ENCODE results near the gene DPYSL5.

DPYSL5 gene

DNA sequence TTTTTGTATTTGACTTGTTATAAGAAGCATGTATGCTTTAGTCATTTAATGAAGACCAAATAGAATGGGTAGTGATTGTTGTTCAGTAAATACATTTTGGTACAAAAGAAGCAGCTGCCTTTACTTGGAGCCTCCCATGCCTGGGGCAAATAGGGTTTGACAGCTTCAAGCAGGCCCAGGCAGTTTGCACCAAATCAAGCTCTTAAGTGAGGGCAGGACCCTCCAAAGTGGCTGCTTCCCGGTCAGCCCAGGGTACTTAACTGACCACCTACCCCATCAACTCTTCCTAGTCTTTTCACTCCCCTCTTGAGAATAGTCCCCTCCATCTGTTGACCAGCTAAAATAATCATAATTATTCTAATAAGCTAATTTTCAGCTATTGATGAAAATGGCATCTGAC, 127.7 kb downstream of the DPYSL5 start:
- Histone ChIP-seq H3K9ac (ENCODE audit: low read length) (no peak overlapping the region), H3K27me3 (ENCODE audit: control insufficient read depth in 1 of 2, insufficient read depth in 2 of 2, low read length in 2 of 2) (no peaks in the 10 kb centered on the region), H3K36me3 (ENCODE audit: insufficient read depth, low read length) (no peaks in the 10 kb centered on the region), H3K27ac (ENCODE audit: low read depth, low read length) (no peak overlapping the region), H3K4me3 (ENCODE audit: low read depth in 1 of 2, low read length in 2 of 2) (no peak overlapping the region), H3K9me3 (ENCODE audit: low read length) (no peaks in the 10 kb centered on the region), H3K4me1 (ENCODE audit: insufficient read depth, low read length) (peaks cover 16% of the 10 kb centered on the region)

DNA sequence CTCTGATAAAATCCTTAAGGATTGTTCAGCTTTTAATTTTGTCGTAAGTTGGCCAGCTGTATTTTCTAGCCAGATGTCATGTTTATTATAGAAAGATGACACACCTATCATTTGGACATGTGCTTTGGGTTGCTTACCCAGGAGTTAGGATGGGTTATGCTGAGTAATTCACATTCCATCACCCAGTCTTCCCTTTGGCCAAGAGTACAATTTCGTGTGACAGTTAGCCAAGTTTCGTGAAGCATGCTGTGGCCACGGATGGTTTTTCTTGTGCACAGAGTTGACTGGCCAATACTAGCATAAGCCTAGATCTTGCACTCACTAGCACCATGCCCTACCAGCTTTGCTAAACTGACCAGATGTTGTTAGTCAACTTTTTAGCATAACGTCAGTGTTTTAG, 128.3 kb downstream of the DPYSL5 start:
- H3K4me1 ChIP-seq (ENCODE audit: insufficient read depth, low read length), result peaks cover 21% of the 10 kb centered on the region
- no peak overlapping the region for H3K9ac ChIP-seq (ENCODE audit: low read length)

DNA sequence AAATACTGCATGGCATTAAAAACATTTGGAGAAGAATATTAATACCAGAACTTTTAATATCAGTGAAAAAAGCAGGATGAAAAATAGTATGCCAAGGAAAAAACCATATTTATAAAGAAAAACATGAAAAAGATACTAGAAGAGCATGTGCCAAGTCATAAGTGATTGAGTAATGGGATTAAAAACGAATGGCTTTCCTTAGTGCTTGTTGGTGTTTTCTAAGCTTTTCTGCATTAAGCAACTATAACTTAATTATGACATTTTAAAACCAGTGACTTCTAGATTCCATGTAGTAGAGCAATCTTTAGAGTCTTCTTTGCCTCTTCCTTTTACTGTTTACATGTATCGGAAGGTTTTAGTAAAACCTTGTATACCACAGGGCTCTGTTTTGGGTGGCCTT, 129.1 kb downstream of the DPYSL5 start:
- H3K27ac ChIP-seq (ENCODE audit: low read depth, low read length), result no peak overlapping the region
- H3K4me1 ChIP-seq (ENCODE audit: insufficient read depth, low read length), result peaks cover 20% of the 10 kb centered on the region
- no peaks in the 10 kb centered on the region for H3K27me3 ChIP-seq (ENCODE audit: control insufficient read depth in 1 of 2, insufficient read depth in 2 of 2, low read length in 2 of 2)
- H3K9me3 ChIP-seq (ENCODE audit: low read length), result no peaks in the 10 kb centered on the region
- H3K4me3 ChIP-seq (ENCODE audit: low read depth in 1 of 2, low read length in 2 of 2), result no peak overlapping the region
- no peaks in the 10 kb centered on the region for H3K36me3 ChIP-seq (ENCODE audit: insufficient read depth, low read length)
- no peak overlapping the region for H3K9ac ChIP-seq (ENCODE audit: low read length)

More for the DNA sequence above, 128.3 kb downstream of the DPYSL5 start:
- Histone ChIP-seq H3K27me3 (ENCODE audit: control insufficient read depth in 1 of 2, insufficient read depth in 2 of 2, low read length in 2 of 2) (no peaks in the 10 kb centered on the region), H3K36me3 (ENCODE audit: insufficient read depth, low read length) (no peaks in the 10 kb centered on the region), H3K4me3 (ENCODE audit: low read depth in 1 of 2, low read length in 2 of 2) (no peak overlapping the region), H3K27ac (ENCODE audit: low read depth, low read length) (no peak overlapping the region), H3K9me3 (ENCODE audit: low read length) (no peaks in the 10 kb centered on the region)

DNA sequence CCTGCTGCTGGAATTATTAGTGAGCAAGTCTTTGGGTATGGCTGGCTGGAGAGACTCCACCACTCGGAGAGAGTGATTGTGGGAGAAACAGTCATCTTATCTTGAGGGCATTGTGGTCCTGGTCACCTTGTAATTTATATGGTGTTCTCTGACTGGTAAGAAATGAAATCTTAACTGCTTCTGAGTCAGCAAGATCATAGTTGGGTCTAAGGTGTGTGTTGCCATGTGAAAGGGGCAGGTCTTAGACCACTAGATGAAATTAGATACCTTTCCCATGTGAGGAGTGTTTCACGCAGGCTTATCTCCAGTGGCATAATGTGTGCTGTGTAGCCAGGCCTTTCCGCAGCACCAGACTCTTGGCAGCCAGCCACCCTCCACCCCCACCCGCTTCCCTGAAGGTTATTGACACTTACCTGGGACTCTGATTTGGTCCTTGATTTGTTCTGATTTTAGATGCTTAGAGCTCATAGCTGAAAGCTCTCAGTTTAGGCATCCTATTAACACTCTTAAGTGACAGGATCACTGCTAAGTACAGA, 130.2 kb downstream of the DPYSL5 start:
- Histone ChIP-seq H3K27me3 (ENCODE audit: control insufficient read depth in 1 of 2, insufficient read depth in 2 of 2, low read length in 2 of 2) (no peaks in the 10 kb centered on the region), H3K4me3 (ENCODE audit: low read depth in 1 of 2, low read length in 2 of 2) (no peak overlapping the region), H3K36me3 (ENCODE audit: insufficient read depth, low read length) (no peaks in the 10 kb centered on the region), H3K9ac (ENCODE audit: low read length) (no peak overlapping the region), H3K27ac (ENCODE audit: low read depth, low read length) (no peak overlapping the region), H3K4me1 (ENCODE audit: insufficient read depth, low read length) (peaks cover 22% of the 10 kb centered on the region), H3K9me3 (ENCODE audit: low read length) (no peaks in the 10 kb centered on the region)

DNA sequence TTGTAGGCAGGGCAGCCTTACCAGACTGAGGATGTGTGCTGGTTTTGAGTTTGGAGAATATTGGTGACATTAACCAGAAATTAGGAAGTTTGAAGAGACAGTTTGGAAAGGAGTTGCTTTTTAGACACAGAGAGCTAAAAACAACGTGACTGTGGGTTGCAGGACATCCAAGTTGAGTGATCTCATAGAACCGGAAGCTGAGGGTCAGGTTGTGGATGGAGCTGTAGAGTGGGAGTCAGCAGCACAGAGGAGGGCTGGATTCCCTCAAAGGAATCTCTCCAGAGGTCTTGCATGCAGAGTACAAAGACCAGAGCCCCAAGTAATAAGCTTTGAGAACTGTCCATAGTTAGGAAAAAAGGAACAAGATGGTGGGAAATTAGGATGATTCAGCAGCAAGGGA, 131.8 kb downstream of the DPYSL5 start:
- H3K9ac ChIP-seq (ENCODE audit: low read length), result no peak overlapping the region
- peaks cover 22% of the 10 kb centered on the region for H3K4me1 ChIP-seq (ENCODE audit: insufficient read depth, low read length)
- H3K27ac ChIP-seq (ENCODE audit: low read depth, low read length), result no peak overlapping the region
- H3K36me3 ChIP-seq (ENCODE audit: insufficient read depth, low read length), result no peaks in the 10 kb centered on the region
- H3K4me3 ChIP-seq (ENCODE audit: low read depth in 1 of 2, low read length in 2 of 2), result no peak overlapping the region
- H3K9me3 ChIP-seq (ENCODE audit: low read length), result no peaks in the 10 kb centered on the region
- H3K27me3 ChIP-seq (ENCODE audit: control insufficient read depth in 1 of 2, insufficient read depth in 2 of 2, low read length in 2 of 2), result no peaks in the 10 kb centered on the region

DNA sequence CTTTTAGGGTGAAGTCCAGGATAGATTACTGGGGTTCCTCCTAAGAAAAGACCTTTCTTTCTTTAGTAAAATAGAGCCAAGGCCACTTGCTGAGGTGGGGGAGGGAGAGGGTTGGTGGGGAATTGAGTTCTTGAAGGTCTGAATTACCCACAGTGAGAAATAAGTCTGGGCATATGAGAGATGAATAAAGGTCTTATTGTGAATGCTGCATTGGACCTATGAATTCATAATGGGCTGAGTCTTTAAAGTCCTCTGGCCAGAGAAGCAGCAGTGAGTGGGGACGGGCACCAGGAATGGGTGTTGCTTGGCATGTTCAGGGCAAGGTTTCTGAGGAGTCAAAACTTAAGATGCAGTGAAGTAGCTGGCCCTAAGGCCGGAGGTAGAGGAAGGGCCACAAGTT, 133.0 kb downstream of the DPYSL5 start:
- no peaks in the 10 kb centered on the region for H3K27me3 ChIP-seq (ENCODE audit: control insufficient read depth in 1 of 2, insufficient read depth in 2 of 2, low read length in 2 of 2)
- H3K27ac ChIP-seq (ENCODE audit: low read depth, low read length), result no peak overlapping the region
- peaks cover 22% of the 10 kb centered on the region for H3K4me1 ChIP-seq (ENCODE audit: insufficient read depth, low read length)
- peaks cover 2% of the 10 kb centered on the region for H3K36me3 ChIP-seq (ENCODE audit: insufficient read depth, low read length)
- no peak overlapping the region for H3K4me3 ChIP-seq (ENCODE audit: low read depth in 1 of 2, low read length in 2 of 2)
- H3K9me3 ChIP-seq (ENCODE audit: low read length), result no peaks in the 10 kb centered on the region
- H3K9ac ChIP-seq (ENCODE audit: low read length), result no peak overlapping the region

DNA sequence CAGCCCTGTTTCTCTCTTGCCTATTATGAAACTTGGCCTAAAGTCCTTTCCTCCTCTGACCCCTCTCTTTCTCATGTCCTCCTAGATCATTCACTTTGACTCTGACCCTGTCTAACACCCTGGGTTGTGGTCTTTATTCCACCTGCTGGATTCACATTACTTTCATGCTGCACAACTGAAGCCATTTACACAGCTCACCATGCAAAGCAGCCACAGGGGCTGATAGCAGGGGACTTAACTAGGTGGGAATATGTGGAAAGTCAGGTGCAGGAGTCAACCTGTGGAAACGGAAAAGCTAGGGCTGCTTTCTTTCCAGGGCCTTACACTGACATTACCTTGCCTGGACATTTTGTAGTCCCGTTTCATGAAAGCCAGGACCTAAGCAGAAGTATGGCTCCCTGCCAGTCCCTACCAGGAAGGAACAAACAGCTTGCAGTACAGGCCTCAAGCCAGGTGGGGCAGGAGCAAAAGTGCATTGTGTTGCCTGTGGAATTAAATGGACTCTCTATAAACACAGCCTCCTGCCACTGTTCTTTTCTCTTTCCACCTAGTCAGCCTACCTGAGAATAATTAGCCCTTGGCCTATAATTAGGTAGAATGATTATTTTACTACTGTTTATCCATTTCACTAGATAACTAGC, 134.3 kb downstream of the DPYSL5 start:
- no peaks in the 10 kb centered on the region for H3K9me3 ChIP-seq (ENCODE audit: low read length)
- no peak overlapping the region for H3K9ac ChIP-seq (ENCODE audit: low read length)
- H3K4me1 ChIP-seq (ENCODE audit: insufficient read depth, low read length), result peaks cover 22% of the 10 kb centered on the region
- H3K4me3 ChIP-seq (ENCODE audit: low read depth in 1 of 2, low read length in 2 of 2), result no peak overlapping the region
- peak overlapping the region; percentile 30 for H3K27ac ChIP-seq (ENCODE audit: low read depth, low read length)
- H3K27me3 ChIP-seq (ENCODE audit: control insufficient read depth in 1 of 2, insufficient read depth in 2 of 2, low read length in 2 of 2), result no peaks in the 10 kb centered on the region
- peaks cover 8% of the 10 kb centered on the region for H3K36me3 ChIP-seq (ENCODE audit: insufficient read depth, low read length)

DNA sequence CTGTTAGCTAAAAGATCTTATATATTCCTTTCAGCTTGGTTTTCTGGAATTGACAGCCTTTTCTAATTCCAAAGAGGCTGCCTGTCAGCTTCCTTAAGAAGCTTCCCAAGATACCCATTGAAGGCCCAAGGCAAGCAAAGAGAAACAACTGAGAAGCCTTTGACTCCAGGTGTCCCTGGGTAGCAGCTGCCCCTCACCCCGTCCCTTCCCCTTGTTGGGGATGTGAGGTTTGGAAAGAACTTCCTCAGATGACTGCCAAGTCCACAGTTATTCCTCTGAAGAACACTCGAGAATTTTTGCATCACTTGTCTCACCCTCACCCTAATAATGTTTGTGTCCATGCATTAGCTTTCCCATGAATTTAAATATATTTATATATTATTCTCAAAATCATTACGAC, 135.8 kb downstream of the DPYSL5 start:
- H3K9me3 ChIP-seq (ENCODE audit: low read length), result no peaks in the 10 kb centered on the region
- no peaks in the 10 kb centered on the region for H3K27me3 ChIP-seq (ENCODE audit: control insufficient read depth in 1 of 2, insufficient read depth in 2 of 2, low read length in 2 of 2)
- no peak overlapping the region for H3K27ac ChIP-seq (ENCODE audit: low read depth, low read length)
- H3K4me3 ChIP-seq (ENCODE audit: low read depth in 1 of 2, low read length in 2 of 2), result no peak overlapping the region
- H3K4me1 ChIP-seq (ENCODE audit: insufficient read depth, low read length), result peaks cover 22% of the 10 kb centered on the region
- peaks cover 8% of the 10 kb centered on the region for H3K36me3 ChIP-seq (ENCODE audit: insufficient read depth, low read length)
- no peak overlapping the region for H3K9ac ChIP-seq (ENCODE audit: low read length)

DNA sequence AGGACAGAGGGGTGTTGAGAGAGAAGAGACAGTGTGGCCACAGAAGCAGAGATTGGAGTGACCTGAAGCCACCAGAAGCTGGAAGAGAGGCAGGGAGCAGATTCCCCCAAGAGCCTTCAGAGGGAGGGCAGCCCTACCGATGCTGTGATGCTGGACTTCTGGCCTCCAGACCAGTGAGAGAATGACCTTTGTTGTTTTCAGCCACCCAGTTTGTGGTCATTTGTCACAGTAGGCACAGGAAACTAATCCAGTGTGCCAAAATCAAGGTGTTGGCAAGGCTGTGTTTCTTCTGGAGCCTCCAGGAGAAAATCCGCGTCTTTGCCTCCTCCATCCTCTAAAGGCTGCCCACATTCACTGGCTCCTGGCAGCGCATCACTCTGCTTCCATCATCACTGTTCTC, 137.9 kb downstream of the DPYSL5 start:
- peaks cover 19% of the 10 kb centered on the region for H3K4me1 ChIP-seq (ENCODE audit: insufficient read depth, low read length)
- no peak overlapping the region for H3K4me3 ChIP-seq (ENCODE audit: low read depth in 1 of 2, low read length in 2 of 2)
- H3K27me3 ChIP-seq (ENCODE audit: control insufficient read depth in 1 of 2, insufficient read depth in 2 of 2, low read length in 2 of 2), result no peaks in the 10 kb centered on the region
- no peak overlapping the region for H3K9ac ChIP-seq (ENCODE audit: low read length)
- H3K9me3 ChIP-seq (ENCODE audit: low read length), result no peaks in the 10 kb centered on the region
- no peak overlapping the region for H3K27ac ChIP-seq (ENCODE audit: low read depth, low read length)
- peaks cover 8% of the 10 kb centered on the region for H3K36me3 ChIP-seq (ENCODE audit: insufficient read depth, low read length)

DNA sequence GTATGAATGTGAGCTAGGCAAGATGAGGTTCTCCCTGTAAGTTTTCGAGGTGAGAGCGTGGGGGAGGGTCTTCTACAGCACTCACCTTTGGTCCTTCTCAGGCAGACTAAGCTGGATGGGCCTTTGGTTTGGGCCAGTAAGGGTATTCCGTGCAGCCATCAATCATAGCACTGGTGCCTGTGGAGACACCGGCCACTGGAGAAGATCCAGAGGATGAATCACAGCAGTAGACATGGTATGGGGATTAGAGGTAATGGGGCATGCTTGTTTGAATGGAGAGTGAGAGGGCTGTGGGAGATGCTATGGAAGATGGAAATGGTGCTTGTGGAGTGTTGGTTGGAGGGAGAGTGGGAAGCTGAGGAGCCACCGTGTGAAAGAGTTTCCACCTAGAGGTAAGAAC, 138.6 kb downstream of the DPYSL5 start:
- Histone ChIP-seq H3K9ac (ENCODE audit: low read length) (no peak overlapping the region), H3K27ac (ENCODE audit: low read depth, low read length) (no peak overlapping the region), H3K9me3 (ENCODE audit: low read length) (no peaks in the 10 kb centered on the region), H3K4me3 (ENCODE audit: low read depth in 1 of 2, low read length in 2 of 2) (no peak overlapping the region), H3K27me3 (ENCODE audit: control insufficient read depth in 1 of 2, insufficient read depth in 2 of 2, low read length in 2 of 2) (no peaks in the 10 kb centered on the region), H3K4me1 (ENCODE audit: insufficient read depth, low read length) (peaks cover 12% of the 10 kb centered on the region), H3K36me3 (ENCODE audit: insufficient read depth, low read length) (peaks cover 8% of the 10 kb centered on the region)

DNA sequence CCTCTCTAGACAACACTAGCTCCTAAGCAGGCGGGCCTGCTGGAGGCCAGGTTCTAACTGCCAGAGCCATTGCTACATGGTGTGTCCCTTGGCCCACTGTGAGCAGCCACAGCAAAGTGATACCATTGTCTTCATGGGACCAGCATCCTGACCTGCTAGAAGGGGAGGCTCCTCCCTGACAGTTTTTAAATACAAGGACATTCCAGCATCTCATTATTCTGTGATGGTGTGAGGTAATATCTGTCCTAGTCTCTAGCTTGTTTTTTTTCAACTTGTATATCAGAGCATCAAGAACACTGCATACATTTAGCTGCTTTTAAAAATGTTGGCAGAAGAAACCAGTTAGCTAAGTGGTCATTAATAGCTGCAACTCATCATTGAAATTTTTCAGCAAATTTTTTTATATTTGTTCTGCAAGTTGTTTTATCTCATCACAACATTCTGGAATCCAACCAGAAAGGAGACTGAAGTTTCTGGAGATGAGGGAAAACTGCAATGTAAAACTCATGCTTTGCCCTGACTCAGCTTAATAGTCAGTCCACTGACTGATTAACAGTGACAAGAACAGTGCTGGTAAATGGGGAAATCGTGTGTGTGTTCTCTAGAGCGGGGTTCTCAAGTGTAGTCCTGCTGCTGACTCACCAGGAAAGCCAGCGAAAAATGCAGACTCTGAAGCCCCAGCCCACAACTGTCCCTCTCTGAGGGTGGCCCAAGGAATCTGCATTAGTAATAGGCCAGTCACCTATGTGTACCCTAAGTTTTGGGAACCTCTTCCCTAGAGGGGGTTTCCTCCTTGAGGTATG, 140.3 kb downstream of the DPYSL5 start:
- peaks cover 8% of the 10 kb centered on the region for H3K36me3 ChIP-seq (ENCODE audit: insufficient read depth, low read length)
- no peaks in the 10 kb centered on the region for H3K9me3 ChIP-seq (ENCODE audit: low read length)
- no peak overlapping the region for H3K27ac ChIP-seq (ENCODE audit: low read depth, low read length)
- H3K4me1 ChIP-seq (ENCODE audit: insufficient read depth, low read length), result no peaks in the 10 kb centered on the region
- no peak overlapping the region for H3K4me3 ChIP-seq (ENCODE audit: low read depth in 1 of 2, low read length in 2 of 2)
- H3K27me3 ChIP-seq (ENCODE audit: control insufficient read depth in 1 of 2, insufficient read depth in 2 of 2, low read length in 2 of 2), result no peaks in the 10 kb centered on the region
- no peak overlapping the region for H3K9ac ChIP-seq (ENCODE audit: low read length)
